GM23338 (cell line): Measurements from ENCODE around the gene EPHA5. TPM values are rescaled to one million over a fixed set of nuclear protein-coding genes. Genes with fewer than 3 reads are reported as not detected.

ENCODE experiments used
- ATAC-seq: fragments of 200-7000 bp; cut with Tn5 transposase; 3 replicates; pipeline ENCODE4 v1.9.1; 2020
- DNase-seq: peaks from one replicate; pipeline ENCODE4 v3.0.0-alpha.2; 2015; ENCODE audit warnings: low spot score
- H2AFZ ChIP-seq: fragments of 200-600 bp; sonication (generic); 2 replicates; pipeline ENCODE4 v1.8.0; 2016; ENCODE audit warnings: antibody characterized with exemption, mild to moderate bottlenecking, moderate library complexity
- H3F3A ChIP-seq: fragments of 200-600 bp; sonication (generic); replicated peaks from 2 replicates; pipeline ENCODE4 v1.8.0; 2017; ENCODE audit warnings: antibody characterized with exemption, mixed run types, low read depth
- H3K27ac ChIP-seq: fragments of 200-600 bp; sonication (generic); 2 replicates; pipeline ENCODE4 v1.6.1; 2016; ENCODE audit warnings: low read depth
- H3K27me3 ChIP-seq: fragments of 200-600 bp; sonication (generic); 2 replicates; pipeline ENCODE4 v1.8.0; 2016; ENCODE audit warnings: mild to moderate bottlenecking, mixed run types, moderate library complexity; ENCODE audit not compliant: insufficient read depth
- H3K36me3 ChIP-seq: fragments of 200-600 bp; sonication (generic); 2 replicates; pipeline ENCODE4 v1.8.0; 2016; ENCODE audit warnings: mild to moderate bottlenecking; ENCODE audit not compliant: insufficient read depth
- H3K4me1 ChIP-seq: fragments of 200-600 bp; sonication (generic); 2 replicates; pipeline ENCODE4 v1.8.0; 2016; ENCODE audit warnings: mild to moderate bottlenecking, moderate library complexity; ENCODE audit not compliant: insufficient read depth
- H3K4me2 ChIP-seq: fragments of 200-600 bp; sonication (generic); 2 replicates; pipeline ENCODE4 v1.7.1; 2017; ENCODE audit warnings: mixed run types
- H3K4me3 ChIP-seq: fragments of 200-600 bp; sonication (generic); 2 replicates; pipeline ENCODE4 v1.6.1; 2016; ENCODE audit warnings: mixed run types
- H3K79me2 ChIP-seq: fragments of 200-600 bp; sonication (generic); replicated peaks from 2 replicates; pipeline ENCODE4 v1.8.0; 2017; ENCODE audit warnings: mild to moderate bottlenecking; ENCODE audit not compliant: insufficient read depth
- H3K9me2 ChIP-seq: fragments of 200-600 bp; sonication (generic); 2 replicates; pipeline ENCODE4 v1.8.0; 2017; ENCODE audit not compliant: insufficient read depth
- H4K20me1 ChIP-seq: fragments of 200-600 bp; sonication (generic); replicated peaks from 2 replicates; pipeline ENCODE4 v1.8.0; 2017; ENCODE audit warnings: mild to moderate bottlenecking; ENCODE audit not compliant: insufficient read depth
- H3K27ac Mint-ChIP-seq: 2 replicates; pipeline ENCODE4 v1.8.0; 2020; ENCODE audit warnings: inconsistent platforms, mild to moderate bottlenecking, moderate library complexity, mixed read lengths
- H3K27me3 Mint-ChIP-seq: 3 replicates; pipeline ENCODE4 v1.8.0; 2022; ENCODE audit warnings: low read depth, mild to moderate bottlenecking, moderate library complexity, mixed read lengths, inconsistent platforms; ENCODE audit not compliant: insufficient read depth, poor library complexity
- H3K36me3 Mint-ChIP-seq: 3 replicates; pipeline ENCODE4 v1.8.0; 2021; ENCODE audit warnings: low read depth, mild to moderate bottlenecking, inconsistent platforms, moderate library complexity, mixed read lengths
- H3K4me1 Mint-ChIP-seq: 3 replicates; pipeline ENCODE4 v1.8.0; 2020; ENCODE audit warnings: mild to moderate bottlenecking, inconsistent platforms, mixed read lengths
- H3K4me3 Mint-ChIP-seq: 3 replicates; pipeline ENCODE4 v1.8.0; 2021; ENCODE audit warnings: moderate library complexity, mild to moderate bottlenecking, inconsistent platforms, mixed read lengths
- H3K9me3 Mint-ChIP-seq: 3 replicates; pipeline ENCODE4 v1.8.0; 2020; ENCODE audit warnings: moderate library complexity, mild to moderate bottlenecking, inconsistent platforms, mixed read lengths
- CREB1 ChIP-seq: fragments of 250-450 bp; sonication (Bioruptor Pico); IDR thresholded peaks from 2 replicates; pipeline ENCODE4 v1.5.0; 2020; ENCODE audit warnings: low read depth, mild to moderate bottlenecking, moderate library complexity
- EZH2phosphoT487 ChIP-seq: fragments of 200-600 bp; sonication (generic); IDR thresholded peaks from one replicate; pipeline ENCODE4 v1.8.1; 2018; ENCODE audit warnings: antibody characterized with exemption; ENCODE audit not compliant: unreplicated experiment
- JUNB ChIP-seq: IDR thresholded peaks from one replicate; pipeline ENCODE4 v1.6.1; 2016; ENCODE audit warnings: antibody characterized with exemption; ENCODE audit not compliant: unreplicated experiment
- NANOG ChIP-seq: IDR thresholded peaks from 2 replicates; pipeline ENCODE4 v1.6.1; 2016; ENCODE audit warnings: antibody characterized with exemption, borderline replicate concordance
- POLR2AphosphoS5 ChIP-seq: IDR thresholded peaks from 2 replicates; pipeline ENCODE4 v1.6.1; 2016; ENCODE audit warnings: antibody characterized with exemption, low read depth
- STAT1 ChIP-seq: IDR thresholded peaks from one replicate; pipeline ENCODE4 v1.6.1; 2016; ENCODE audit warnings: antibody characterized with exemption; ENCODE audit not compliant: unreplicated experiment
- ZNF462 ChIP-seq: fragments of 250-450 bp; sonication (Bioruptor Pico); IDR thresholded peaks from 2 replicates; pipeline ENCODE4 v1.5.0; 2020; ENCODE audit warnings: mild to moderate bottlenecking, moderate library complexity
- polyA plus RNA-seq: library from polyadenylated mRNA; unstranded; fragments of >200 nt; fragmentation: Nextera tagmentation; extraction: Ambion mirVana; gene quantifications from 2 replicates; pipeline ENCODE4 v1.2.1, GENCODE V29; 2016
- total RNA-seq: library from RNA; depleted of rRNA; stranded (reverse); fragments of >200 nt; shearing (Covaris generic); gene quantifications from 2 replicates; pipeline ENCODE4 v1.2.3, GENCODE V29; 2014
- TF ChIP-seq, protein P1 (sequence below), 2 experiments: fragments of 200-600 bp in 1 of 2; sonication (generic) in 1 of 2; conservative IDR thresholded peaks; 2 replicates each; pipeline versions ENCODE4 v1.5.1 to v1.6.1; 2016 to 2017; ENCODE audit warnings: antibody characterized with exemption in 2 of 2, low read depth in 2 of 2, mild to moderate bottlenecking in 2 of 2, moderate library complexity in 1 of 2
- TF ChIP-seq, protein P2 (sequence below): IDR thresholded peaks from one replicate; pipeline ENCODE4 v1.6.1; 2018; ENCODE audit warnings: antibody characterized with exemption; ENCODE audit not compliant: unreplicated experiment
- TF ChIP-seq, protein P3 (sequence below): IDR thresholded peaks from 2 replicates; pipeline ENCODE4 v1.6.1; 2016; ENCODE audit warnings: antibody characterized with exemption

The EPHA5 gene
- total and polyA plus RNA-seq, 2 experiments from 2014 or later, result 0.05 to 0.24 TPM

GRCh38 chr4:65665771-65666523 lies 4.3 kb downstream of the EPHA5 start:
- ATAC-seq, result no peak
- peak; percentile 16 for DNase-seq
- TF ChIP-seq NANOG (no peak), POLR2AphosphoS5 (no peak), JUNB (no peak), CREB1 (CRISPR knock-in tag) (no peak), EZH2phosphoT487 (no peak), ZNF462 (CRISPR knock-in tag) (no peak), STAT1 (no peak)
- TF ChIP-seq, protein P1, sequence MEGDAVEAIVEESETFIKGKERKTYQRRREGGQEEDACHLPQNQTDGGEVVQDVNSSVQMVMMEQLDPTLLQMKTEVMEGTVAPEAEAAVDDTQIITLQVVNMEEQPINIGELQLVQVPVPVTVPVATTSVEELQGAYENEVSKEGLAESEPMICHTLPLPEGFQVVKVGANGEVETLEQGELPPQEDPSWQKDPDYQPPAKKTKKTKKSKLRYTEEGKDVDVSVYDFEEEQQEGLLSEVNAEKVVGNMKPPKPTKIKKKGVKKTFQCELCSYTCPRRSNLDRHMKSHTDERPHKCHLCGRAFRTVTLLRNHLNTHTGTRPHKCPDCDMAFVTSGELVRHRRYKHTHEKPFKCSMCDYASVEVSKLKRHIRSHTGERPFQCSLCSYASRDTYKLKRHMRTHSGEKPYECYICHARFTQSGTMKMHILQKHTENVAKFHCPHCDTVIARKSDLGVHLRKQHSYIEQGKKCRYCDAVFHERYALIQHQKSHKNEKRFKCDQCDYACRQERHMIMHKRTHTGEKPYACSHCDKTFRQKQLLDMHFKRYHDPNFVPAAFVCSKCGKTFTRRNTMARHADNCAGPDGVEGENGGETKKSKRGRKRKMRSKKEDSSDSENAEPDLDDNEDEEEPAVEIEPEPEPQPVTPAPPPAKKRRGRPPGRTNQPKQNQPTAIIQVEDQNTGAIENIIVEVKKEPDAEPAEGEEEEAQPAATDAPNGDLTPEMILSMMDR (conservative IDR thresholded peaks at IDR 0.05; ENCODE audit: low read depth in 2 of 2), result no peak
- TF ChIP-seq, protein P2, sequence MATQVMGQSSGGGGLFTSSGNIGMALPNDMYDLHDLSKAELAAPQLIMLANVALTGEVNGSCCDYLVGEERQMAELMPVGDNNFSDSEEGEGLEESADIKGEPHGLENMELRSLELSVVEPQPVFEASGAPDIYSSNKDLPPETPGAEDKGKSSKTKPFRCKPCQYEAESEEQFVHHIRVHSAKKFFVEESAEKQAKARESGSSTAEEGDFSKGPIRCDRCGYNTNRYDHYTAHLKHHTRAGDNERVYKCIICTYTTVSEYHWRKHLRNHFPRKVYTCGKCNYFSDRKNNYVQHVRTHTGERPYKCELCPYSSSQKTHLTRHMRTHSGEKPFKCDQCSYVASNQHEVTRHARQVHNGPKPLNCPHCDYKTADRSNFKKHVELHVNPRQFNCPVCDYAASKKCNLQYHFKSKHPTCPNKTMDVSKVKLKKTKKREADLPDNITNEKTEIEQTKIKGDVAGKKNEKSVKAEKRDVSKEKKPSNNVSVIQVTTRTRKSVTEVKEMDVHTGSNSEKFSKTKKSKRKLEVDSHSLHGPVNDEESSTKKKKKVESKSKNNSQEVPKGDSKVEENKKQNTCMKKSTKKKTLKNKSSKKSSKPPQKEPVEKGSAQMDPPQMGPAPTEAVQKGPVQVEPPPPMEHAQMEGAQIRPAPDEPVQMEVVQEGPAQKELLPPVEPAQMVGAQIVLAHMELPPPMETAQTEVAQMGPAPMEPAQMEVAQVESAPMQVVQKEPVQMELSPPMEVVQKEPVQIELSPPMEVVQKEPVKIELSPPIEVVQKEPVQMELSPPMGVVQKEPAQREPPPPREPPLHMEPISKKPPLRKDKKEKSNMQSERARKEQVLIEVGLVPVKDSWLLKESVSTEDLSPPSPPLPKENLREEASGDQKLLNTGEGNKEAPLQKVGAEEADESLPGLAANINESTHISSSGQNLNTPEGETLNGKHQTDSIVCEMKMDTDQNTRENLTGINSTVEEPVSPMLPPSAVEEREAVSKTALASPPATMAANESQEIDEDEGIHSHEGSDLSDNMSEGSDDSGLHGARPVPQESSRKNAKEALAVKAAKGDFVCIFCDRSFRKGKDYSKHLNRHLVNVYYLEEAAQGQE, result no peak
- TF ChIP-seq, protein P3, sequence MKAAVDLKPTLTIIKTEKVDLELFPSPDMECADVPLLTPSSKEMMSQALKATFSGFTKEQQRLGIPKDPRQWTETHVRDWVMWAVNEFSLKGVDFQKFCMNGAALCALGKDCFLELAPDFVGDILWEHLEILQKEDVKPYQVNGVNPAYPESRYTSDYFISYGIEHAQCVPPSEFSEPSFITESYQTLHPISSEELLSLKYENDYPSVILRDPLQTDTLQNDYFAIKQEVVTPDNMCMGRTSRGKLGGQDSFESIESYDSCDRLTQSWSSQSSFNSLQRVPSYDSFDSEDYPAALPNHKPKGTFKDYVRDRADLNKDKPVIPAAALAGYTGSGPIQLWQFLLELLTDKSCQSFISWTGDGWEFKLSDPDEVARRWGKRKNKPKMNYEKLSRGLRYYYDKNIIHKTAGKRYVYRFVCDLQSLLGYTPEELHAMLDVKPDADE, result no peak
- Histone ChIP-seq H3K4me3 (no peak overlapping the region), H3K27ac (no peak overlapping the region), H3K4me1 (peaks cover 52% of the 10 kb centered on the region), H4K20me1 (peaks cover 5% of the 10 kb centered on the region; the same call in 1 of the 2 replicates), H3K27me3 (peaks cover 51% of the 10 kb centered on the region), H3K36me3 (no peaks in the 10 kb centered on the region), H3F3A (peaks cover 3% of the 10 kb centered on the region; the same call in 1 of the 2 replicates), H3K79me2 (no peaks in the 10 kb centered on the region), H2AFZ (no peak overlapping the region), H3K4me2 (peak overlapping the region; percentile 49), H3K9me2 (no peaks in the 10 kb centered on the region)
- Mint-ChIP-seq H3K36me3 (no peaks in the 10 kb centered on the region; the same call in 2 of the 3 replicates), H3K9me3 (no peaks in the 10 kb centered on the region), H3K4me3 (no peak overlapping the region), H3K27ac (no peak overlapping the region), H3K27me3 (peaks cover 42% of the 10 kb centered on the region), H3K4me1 (peaks cover 49% of the 10 kb centered on the region)
